HL-60 (cell line): Measurements from ENCODE around the gene TNIK.

Source experiments
- DNase-seq, 2 experiments: peaks; one replicate each; pipeline ENCODE4 v3.0.0-alpha.2; 2010 to 2020; ENCODE audit warnings: low read depth in 1 of 2, low spot score in 1 of 2
- H3K27ac ChIP-seq: fragments of 250-450 bp; sonication (Bioruptor Pico); replicated peaks from 2 replicates; pipeline ENCODE4 v1.5.1; 2020; ENCODE audit warnings: mild to moderate bottlenecking, moderate library complexity
- H3K27me3 ChIP-seq: fragments of 250-450 bp; sonication (Bioruptor Pico); 2 replicates; pipeline ENCODE4 v1.5.1; 2021; ENCODE audit warnings: mild to moderate bottlenecking, moderate library complexity; ENCODE audit not compliant: insufficient read depth, poor library complexity, severe bottlenecking
- H3K4me3 ChIP-seq: replicated peaks from 2 replicates; pipeline ENCODE4 v1.5.1; 2011; ENCODE audit warnings: mild to moderate bottlenecking, control low read depth, low read length; ENCODE audit not compliant: insufficient read depth
- GABPA ChIP-seq: IDR thresholded peaks from 2 replicates; pipeline ENCODE4 v1.6.1; 2012; ENCODE audit warnings: low read depth
- POLR2AphosphoS5 ChIP-seq: IDR thresholded peaks from 2 replicates; pipeline ENCODE4 v1.6.1; 2012; ENCODE audit warnings: low read depth
- SPI1 ChIP-seq: IDR thresholded peaks from 2 replicates; pipeline ENCODE4 v1.6.1; 2012; ENCODE audit warnings: low read depth, mild to moderate bottlenecking, borderline replicate concordance
- TF ChIP-seq, protein P1 (sequence below): IDR thresholded peaks from 2 replicates; pipeline ENCODE4 v1.6.1; 2012; ENCODE audit warnings: low read depth; ENCODE audit not compliant: insufficient replicate concordance
- TF ChIP-seq, protein P2 (sequence below): IDR thresholded peaks from one replicate; pipeline ENCODE4 v1.5.1; 2011; ENCODE audit warnings: low read length, control low read depth, inconsistent platforms; ENCODE audit not compliant: insufficient read depth

Gene TNIK

GRCh38 chr3:171160325-171160724, 299.9 kb downstream of the TNIK start:
- Histone ChIP-seq H3K4me3 (no peak overlapping the region), H3K27me3 (no peaks in the 10 kb centered on the region), H3K27ac (no peak overlapping the region)
- TF ChIP-seq GABPA (no peak), POLR2AphosphoS5 (no peak), SPI1 (no peak)
- TF ChIP-seq, protein P1, sequence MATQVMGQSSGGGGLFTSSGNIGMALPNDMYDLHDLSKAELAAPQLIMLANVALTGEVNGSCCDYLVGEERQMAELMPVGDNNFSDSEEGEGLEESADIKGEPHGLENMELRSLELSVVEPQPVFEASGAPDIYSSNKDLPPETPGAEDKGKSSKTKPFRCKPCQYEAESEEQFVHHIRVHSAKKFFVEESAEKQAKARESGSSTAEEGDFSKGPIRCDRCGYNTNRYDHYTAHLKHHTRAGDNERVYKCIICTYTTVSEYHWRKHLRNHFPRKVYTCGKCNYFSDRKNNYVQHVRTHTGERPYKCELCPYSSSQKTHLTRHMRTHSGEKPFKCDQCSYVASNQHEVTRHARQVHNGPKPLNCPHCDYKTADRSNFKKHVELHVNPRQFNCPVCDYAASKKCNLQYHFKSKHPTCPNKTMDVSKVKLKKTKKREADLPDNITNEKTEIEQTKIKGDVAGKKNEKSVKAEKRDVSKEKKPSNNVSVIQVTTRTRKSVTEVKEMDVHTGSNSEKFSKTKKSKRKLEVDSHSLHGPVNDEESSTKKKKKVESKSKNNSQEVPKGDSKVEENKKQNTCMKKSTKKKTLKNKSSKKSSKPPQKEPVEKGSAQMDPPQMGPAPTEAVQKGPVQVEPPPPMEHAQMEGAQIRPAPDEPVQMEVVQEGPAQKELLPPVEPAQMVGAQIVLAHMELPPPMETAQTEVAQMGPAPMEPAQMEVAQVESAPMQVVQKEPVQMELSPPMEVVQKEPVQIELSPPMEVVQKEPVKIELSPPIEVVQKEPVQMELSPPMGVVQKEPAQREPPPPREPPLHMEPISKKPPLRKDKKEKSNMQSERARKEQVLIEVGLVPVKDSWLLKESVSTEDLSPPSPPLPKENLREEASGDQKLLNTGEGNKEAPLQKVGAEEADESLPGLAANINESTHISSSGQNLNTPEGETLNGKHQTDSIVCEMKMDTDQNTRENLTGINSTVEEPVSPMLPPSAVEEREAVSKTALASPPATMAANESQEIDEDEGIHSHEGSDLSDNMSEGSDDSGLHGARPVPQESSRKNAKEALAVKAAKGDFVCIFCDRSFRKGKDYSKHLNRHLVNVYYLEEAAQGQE = no peak
- TF ChIP-seq, protein P2, sequence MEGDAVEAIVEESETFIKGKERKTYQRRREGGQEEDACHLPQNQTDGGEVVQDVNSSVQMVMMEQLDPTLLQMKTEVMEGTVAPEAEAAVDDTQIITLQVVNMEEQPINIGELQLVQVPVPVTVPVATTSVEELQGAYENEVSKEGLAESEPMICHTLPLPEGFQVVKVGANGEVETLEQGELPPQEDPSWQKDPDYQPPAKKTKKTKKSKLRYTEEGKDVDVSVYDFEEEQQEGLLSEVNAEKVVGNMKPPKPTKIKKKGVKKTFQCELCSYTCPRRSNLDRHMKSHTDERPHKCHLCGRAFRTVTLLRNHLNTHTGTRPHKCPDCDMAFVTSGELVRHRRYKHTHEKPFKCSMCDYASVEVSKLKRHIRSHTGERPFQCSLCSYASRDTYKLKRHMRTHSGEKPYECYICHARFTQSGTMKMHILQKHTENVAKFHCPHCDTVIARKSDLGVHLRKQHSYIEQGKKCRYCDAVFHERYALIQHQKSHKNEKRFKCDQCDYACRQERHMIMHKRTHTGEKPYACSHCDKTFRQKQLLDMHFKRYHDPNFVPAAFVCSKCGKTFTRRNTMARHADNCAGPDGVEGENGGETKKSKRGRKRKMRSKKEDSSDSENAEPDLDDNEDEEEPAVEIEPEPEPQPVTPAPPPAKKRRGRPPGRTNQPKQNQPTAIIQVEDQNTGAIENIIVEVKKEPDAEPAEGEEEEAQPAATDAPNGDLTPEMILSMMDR = no peak
- no peak for DNase-seq

GRCh38 chr3:171159822-171160157, 300.4 kb downstream of the TNIK start:
- peaks cover 4% of the 10 kb centered on the region for H3K27me3 ChIP-seq
- TF ChIP-seq, protein P2 = no peak
- TF ChIP-seq, protein P1 = no peak
- TF ChIP-seq GABPA (no peak), POLR2AphosphoS5 (no peak), SPI1 (no peak)
- DNase-seq = no peak
- no peak overlapping the region for H3K27ac ChIP-seq
- H3K4me3 ChIP-seq = no peak overlapping the region

- TF ChIP-seq SPI1 (no peak), POLR2AphosphoS5 (no peak)
- H3K27ac ChIP-seq = no peak overlapping the region
- H3K4me3 ChIP-seq = no peak overlapping the region
- DNase-seq = no peak
- peaks cover 5% of the 10 kb centered on the region for H3K27me3 ChIP-seq
Measured at GRCh38 chr3:171159024-171159821, 301.0 kb downstream of the TNIK start.

- peaks cover 5% of the 10 kb centered on the region for H3K27me3 ChIP-seq
- TF ChIP-seq, protein P2 = no peak
- TF ChIP-seq SPI1 (no peak), POLR2AphosphoS5 (no peak), GABPA (no peak)
- TF ChIP-seq, protein P1 = no peak
Measured at GRCh38 chr3:171157980-171158379, 302.2 kb downstream of the TNIK start.

More at GRCh38 chr3:171157980-171158379, 302.2 kb downstream of the TNIK start:
- DNase-seq = no peak
- H3K27ac ChIP-seq = no peak overlapping the region
- H3K4me3 ChIP-seq = no peak overlapping the region
